ENCODE results near the gene PFN1. TPM values are rescaled to one million over a fixed set of nuclear protein-coding genes. Genes with fewer than 3 reads are reported as not detected.

PFN1 gene
- total RNA-seq, 4 donors from 2014 or later: 920 to 1,441 (median 1,060) TPM

DNA sequence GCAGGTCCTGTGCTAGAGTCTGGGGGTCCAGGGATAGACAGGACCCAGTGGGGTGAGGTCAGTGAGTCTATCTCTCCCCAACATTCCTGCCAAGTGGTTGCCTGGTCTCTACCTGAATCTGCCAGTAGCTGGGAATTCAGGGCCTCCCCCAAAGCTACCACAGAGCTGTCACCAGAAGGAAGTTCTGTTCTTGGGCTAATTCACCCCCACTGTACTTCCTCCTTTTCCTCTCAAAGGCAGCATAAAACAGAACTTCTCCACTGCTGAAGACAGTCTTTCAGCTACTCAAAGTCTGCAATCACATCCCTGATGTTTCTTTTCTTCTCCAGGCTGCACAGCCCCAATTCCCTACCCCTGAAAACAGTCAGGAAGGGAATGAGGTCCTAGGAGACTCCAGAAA is 30.4 kb upstream of the PFN1 start:
- Histone ChIP-seq H3K9me3 (no peaks in the 10 kb centered on the region), H3K36me3 (peaks cover 0 to 87% of the 10 kb centered on the region in 2 donors), H3K4me3 (no peak overlapping the region), H3K27ac (no peak overlapping the region), H3K27me3 (no peaks in the 10 kb centered on the region), H3K4me1 (peaks cover 0 to 19% (median 7%) of the 10 kb centered on the region in 3 donors)
- ATAC-seq: no peak
- TF ChIP-seq EP300 (IDR thresholded peaks at IDR 0.05) (no peak), POLR2A (IDR thresholded peaks at IDR 0.05) (no peak), POLR2AphosphoS5 (IDR thresholded peaks at IDR 0.05) (no peak)
- TF ChIP-seq, protein P1, sequence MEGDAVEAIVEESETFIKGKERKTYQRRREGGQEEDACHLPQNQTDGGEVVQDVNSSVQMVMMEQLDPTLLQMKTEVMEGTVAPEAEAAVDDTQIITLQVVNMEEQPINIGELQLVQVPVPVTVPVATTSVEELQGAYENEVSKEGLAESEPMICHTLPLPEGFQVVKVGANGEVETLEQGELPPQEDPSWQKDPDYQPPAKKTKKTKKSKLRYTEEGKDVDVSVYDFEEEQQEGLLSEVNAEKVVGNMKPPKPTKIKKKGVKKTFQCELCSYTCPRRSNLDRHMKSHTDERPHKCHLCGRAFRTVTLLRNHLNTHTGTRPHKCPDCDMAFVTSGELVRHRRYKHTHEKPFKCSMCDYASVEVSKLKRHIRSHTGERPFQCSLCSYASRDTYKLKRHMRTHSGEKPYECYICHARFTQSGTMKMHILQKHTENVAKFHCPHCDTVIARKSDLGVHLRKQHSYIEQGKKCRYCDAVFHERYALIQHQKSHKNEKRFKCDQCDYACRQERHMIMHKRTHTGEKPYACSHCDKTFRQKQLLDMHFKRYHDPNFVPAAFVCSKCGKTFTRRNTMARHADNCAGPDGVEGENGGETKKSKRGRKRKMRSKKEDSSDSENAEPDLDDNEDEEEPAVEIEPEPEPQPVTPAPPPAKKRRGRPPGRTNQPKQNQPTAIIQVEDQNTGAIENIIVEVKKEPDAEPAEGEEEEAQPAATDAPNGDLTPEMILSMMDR (IDR thresholded peaks at IDR 0.05): no peak

DNA sequence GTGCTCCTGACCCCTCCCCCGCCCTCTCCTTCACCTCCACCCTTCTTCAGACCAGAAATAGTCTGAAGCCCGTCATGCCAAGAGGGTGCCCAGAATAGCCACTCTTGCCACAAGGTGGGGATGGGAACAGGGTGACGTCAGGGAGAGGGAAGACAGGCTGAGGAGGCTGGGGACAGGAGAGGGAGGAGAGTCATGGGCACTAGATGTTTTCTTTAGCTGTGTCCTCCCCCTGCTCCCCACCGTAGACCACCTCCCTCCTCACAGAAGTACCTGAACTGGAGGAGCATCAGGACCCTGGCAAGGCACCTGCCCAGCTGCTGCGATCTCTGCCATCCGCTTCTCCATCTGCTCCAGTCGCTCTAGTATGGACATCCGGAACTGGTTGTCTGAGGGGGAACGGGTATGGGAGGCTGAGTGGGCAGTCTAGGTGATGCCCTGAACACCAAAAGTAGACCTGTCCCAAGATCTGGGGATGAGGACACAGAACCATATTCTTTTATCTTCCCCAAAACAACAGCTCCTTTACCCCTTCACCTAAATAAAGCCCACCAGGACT is 25.9 kb upstream of the PFN1 start:
- WGBS, 2 donors (ENCODE audit: low coverage in 1 of 2): 93% methylated on average over 5 of the region's 9 CpGs; no CpG with 5 or more reads in 1 of the 2 donors
- Histone ChIP-seq H3K9me3 (no peaks in the 10 kb centered on the region), H3K27me3 (no peaks in the 10 kb centered on the region), H3K4me1 (peaks cover 0 to 48% (median 13%) of the 10 kb centered on the region in 3 donors), H3K27ac (peak overlapping the region in 3 of 4 donors; percentile 42 to 63 (median 46)), H3K4me3 (no peak overlapping the region), H3K36me3 (peaks cover 0 to 83% of the 10 kb centered on the region in 2 donors)
- TF ChIP-seq EP300 (IDR thresholded peaks at IDR 0.05) (no peak), POLR2AphosphoS5 (IDR thresholded peaks at IDR 0.05) (no peak), POLR2A (IDR thresholded peaks at IDR 0.05) (no peak)
- TF ChIP-seq, protein P1 (IDR thresholded peaks at IDR 0.05): no peak
- ATAC-seq: no peak

DNA sequence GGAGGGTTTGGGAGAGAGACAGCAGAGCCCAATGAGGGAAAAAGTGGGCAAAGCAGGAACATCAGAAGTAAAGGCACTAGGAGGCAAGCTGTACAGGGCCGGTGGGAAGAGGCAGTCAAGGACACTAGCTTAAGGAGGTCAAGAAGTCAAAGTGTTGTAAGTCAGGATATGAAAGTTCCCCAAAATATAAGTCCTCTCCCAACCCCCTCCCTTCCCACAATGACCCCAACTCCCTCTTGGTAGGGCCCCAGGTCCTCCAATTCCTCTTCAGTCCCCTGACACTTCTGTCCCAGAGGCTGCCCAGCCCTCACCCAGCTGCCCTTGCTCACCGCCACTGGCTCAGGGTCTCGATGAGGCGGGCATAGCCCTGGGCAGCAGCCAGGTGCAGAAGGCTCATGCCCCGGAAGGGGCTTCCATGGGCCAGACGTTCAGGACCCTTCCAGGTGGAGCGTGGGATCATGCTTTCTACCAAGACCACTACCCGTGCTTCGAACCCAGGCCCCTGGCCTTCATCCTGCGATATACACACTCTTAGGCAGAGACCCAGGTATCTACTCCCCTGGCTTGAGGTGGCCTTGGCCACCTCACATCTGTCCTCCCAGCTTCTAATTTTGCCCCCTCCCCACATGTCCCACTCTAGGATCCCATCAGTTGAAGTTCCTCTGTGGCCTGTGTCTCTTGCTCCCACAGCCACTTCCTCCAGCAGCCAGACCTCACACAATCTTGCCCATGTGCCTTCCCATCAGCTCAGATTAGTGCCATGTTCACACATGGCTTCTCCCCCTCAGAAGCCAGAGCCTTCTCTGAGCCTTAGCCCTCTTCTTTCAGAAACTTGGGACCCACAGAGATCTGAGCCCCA is 25.2 kb upstream of the PFN1 start:
- Histone ChIP-seq H3K36me3 (peaks cover 0 to 76% of the 10 kb centered on the region in 2 donors), H3K27ac (peak overlapping the region in 3 of 4 donors; percentile 14 to 95 (median 63)), H3K9me3 (no peaks in the 10 kb centered on the region), H3K27me3 (no peaks in the 10 kb centered on the region), H3K4me3 (no peak overlapping the region), H3K4me1 (peaks cover 3 to 56% (median 20%) of the 10 kb centered on the region in 3 donors)
- no peak for TF ChIP-seq POLR2AphosphoS5 (IDR thresholded peaks at IDR 0.05)
- no peak for ATAC-seq
- 86 to 90% methylated on average over 1 to 2 of the region's 10 CpGs for WGBS, 2 donors (ENCODE audit: low coverage in 1 of 2)

DNA sequence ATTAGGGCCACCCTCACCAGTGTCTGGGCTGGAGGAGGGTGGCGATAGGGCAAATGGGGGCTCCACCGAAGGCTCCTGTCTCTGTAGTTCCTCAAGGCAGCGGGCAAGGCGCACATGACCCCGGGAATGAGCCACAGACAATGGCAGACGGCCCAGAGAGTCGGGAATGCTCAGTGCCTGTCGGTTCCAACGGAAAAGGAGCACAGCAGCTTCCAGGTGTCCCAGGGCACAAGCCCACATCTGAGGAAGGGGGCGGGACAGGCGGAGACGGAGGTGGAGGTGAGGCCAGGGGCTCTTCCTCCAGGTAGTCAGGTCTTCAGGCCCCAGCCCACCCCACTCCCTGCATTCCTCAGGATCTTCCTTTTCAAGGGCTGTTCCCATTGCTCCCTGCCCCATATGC is 24.4 kb upstream of the PFN1 start:
- Histone ChIP-seq H3K27me3 (no peaks in the 10 kb centered on the region), H3K4me1 (peaks cover 3 to 63% (median 26%) of the 10 kb centered on the region in 3 donors), H3K36me3 (peaks cover 0 to 69% of the 10 kb centered on the region in 2 donors), H3K4me3 (no peak overlapping the region), H3K9me3 (no peaks in the 10 kb centered on the region), H3K27ac (peak overlapping the region in 2 of 4 donors; percentile 63 to 95)
- TF ChIP-seq POLR2AphosphoS5 (IDR thresholded peaks at IDR 0.05): no peak
- no peak for TF ChIP-seq POLR2A (IDR thresholded peaks at IDR 0.05)
- TF ChIP-seq, protein P1 (IDR thresholded peaks at IDR 0.05): no peak
- TF ChIP-seq EP300 (IDR thresholded peaks at IDR 0.05): no peak
- no peak for ATAC-seq
- WGBS, 2 donors (ENCODE audit: low coverage in 1 of 2): 59% methylated on average over 6 of the region's 12 CpGs; no CpG with 5 or more reads in 1 of the 2 donors

DNA sequence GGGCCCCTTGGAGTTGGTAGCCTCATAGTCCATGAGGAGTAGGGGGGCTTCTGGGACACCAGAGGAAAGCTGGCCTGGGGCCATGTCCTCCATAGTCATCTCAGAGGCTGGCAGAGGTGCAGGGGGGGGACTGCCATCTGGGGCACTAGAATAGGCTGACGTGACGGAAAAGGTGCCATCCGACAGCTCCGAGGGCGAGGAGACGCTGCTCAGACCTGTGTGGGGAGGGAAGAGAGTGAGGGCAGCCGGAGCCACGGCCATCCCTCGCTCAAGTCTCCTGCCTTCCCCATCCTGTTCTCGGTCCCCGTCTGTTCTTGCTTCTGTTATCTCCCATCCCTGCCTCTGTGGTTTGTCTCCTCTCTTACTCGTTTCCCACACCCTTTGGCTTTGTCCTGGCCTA is 24.0 kb upstream of the PFN1 start:
- Histone ChIP-seq H3K27me3 (no peaks in the 10 kb centered on the region), H3K36me3 (peaks cover 0 to 64% of the 10 kb centered on the region in 2 donors), H3K9me3 (no peaks in the 10 kb centered on the region), H3K4me1 (peaks cover 3 to 63% (median 26%) of the 10 kb centered on the region in 3 donors), H3K4me3 (no peak overlapping the region), H3K27ac (peak overlapping the region in 3 of 4 donors; percentile 34 to 95 (median 63))
- no peak for TF ChIP-seq POLR2A (IDR thresholded peaks at IDR 0.05)
- no peak for TF ChIP-seq POLR2AphosphoS5 (IDR thresholded peaks at IDR 0.05)
- no peak for TF ChIP-seq EP300 (IDR thresholded peaks at IDR 0.05)
- TF ChIP-seq, protein P1 (IDR thresholded peaks at IDR 0.05): no peak
- ATAC-seq: no peak
- WGBS, 2 donors (ENCODE audit: low coverage in 1 of 2): 87 to 100% methylated on average over 3 to 8 of the region's 12 CpGs
